ENCODE data around the gene MKX. TPM values are rescaled to one million over a fixed set of nuclear protein-coding genes. Genes with fewer than 3 reads are reported as not detected.

The MKX gene
- total RNA-seq, 2 experiments from 2014 or later, result not detected

DNA sequence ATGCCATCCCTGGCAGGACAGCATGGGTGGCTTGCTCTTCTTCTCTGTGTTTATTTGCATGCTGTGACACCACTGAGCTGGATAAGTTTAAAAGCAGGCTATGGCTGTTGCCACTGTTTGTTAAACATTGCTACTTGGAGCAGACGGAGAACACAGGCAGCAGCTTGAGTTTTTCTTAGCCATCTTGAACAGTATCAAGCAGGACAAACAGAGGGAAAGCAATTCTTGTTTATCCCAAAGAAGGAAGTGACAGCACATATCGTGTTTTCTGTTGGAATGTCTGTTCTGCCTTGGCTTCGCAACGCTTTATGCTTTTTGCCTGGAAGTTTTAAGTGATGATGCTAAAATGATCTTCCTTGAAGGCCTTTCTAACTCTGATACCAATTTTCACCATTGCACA is 73.8 kb downstream of the MKX start:
- DNase-seq (ENCODE audit: low spot score), result no peak
- Histone ChIP-seq H3K4me1 (ENCODE audit: insufficient read depth, low read length, poor library complexity, severe bottlenecking) (no peaks in the 10 kb centered on the region), H2AFZ (ENCODE audit: low read length) (no peak overlapping the region), H3K27ac (ENCODE audit: low read depth, low read length, poor library complexity, severe bottlenecking) (no peak overlapping the region), H3K9me3 (ENCODE audit: low read length) (no peaks in the 10 kb centered on the region), H4K20me1 (ENCODE audit: insufficient read depth, low read length) (no peaks in the 10 kb centered on the region), H3K9me2 (ENCODE audit: insufficient read depth, low read length) (no peaks in the 10 kb centered on the region), H3K79me2 (ENCODE audit: insufficient read depth, low read depth, low read length) (no peaks in the 10 kb centered on the region), H3K4me3 (ENCODE audit: low read depth, low read length, poor library complexity, severe bottlenecking) (no peak overlapping the region), H3K4me2 (ENCODE audit: low read length) (no peak overlapping the region), H3K36me3 (ENCODE audit: insufficient read depth, low read length) (no peaks in the 10 kb centered on the region)
- ChIA-PET POLR2A (interaction anchor here (1.3 kb wide), 1 partner anchor 10 kb away, joined by 4 read pairs; no protein-coding TSS in a partner anchor), CTCF (ENCODE audit: unreplicated experiment) (no interaction called here)
- TF ChIP-seq, protein P1, sequence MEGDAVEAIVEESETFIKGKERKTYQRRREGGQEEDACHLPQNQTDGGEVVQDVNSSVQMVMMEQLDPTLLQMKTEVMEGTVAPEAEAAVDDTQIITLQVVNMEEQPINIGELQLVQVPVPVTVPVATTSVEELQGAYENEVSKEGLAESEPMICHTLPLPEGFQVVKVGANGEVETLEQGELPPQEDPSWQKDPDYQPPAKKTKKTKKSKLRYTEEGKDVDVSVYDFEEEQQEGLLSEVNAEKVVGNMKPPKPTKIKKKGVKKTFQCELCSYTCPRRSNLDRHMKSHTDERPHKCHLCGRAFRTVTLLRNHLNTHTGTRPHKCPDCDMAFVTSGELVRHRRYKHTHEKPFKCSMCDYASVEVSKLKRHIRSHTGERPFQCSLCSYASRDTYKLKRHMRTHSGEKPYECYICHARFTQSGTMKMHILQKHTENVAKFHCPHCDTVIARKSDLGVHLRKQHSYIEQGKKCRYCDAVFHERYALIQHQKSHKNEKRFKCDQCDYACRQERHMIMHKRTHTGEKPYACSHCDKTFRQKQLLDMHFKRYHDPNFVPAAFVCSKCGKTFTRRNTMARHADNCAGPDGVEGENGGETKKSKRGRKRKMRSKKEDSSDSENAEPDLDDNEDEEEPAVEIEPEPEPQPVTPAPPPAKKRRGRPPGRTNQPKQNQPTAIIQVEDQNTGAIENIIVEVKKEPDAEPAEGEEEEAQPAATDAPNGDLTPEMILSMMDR (conservative IDR thresholded peaks at IDR 0.05; ENCODE audit: low read length), result no peak
- TF ChIP-seq EZH2phosphoT487 (IDR thresholded peaks at IDR 0.05; ENCODE audit: borderline replicate concordance, low read depth, low read length), result no peak
- intact Hi-C loops (cut with micrococcal nuclease; ENCODE audit: unreplicated experiment), result no loop called here
- BruUV-seq (replicated peaks), result no TSS peak

DNA sequence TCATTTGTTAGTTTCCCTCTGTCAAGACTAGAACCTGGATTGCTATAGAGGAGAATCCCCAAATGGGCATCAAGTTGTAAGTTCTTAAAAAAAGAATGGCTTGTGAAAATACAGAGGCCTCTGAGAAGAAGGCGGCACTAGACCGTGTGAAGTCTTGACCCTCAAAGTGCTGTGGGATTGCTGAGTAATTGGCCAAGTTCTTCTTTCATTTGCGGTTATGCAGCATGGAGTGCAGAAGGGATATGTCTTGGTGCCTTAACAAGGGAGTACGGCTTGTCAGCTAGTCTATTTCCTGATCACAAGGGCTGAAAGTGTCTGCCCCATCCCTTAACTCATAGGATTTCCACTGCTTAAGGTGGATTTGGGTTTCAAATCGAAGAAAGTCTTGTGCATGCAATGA is 81.2 kb downstream of the MKX start:
- TF ChIP-seq, protein P1 (conservative IDR thresholded peaks at IDR 0.05; ENCODE audit: low read length), result no peak
- no peak for TF ChIP-seq EZH2phosphoT487 (IDR thresholded peaks at IDR 0.05; ENCODE audit: borderline replicate concordance, low read depth, low read length)
- H2AFZ ChIP-seq (ENCODE audit: low read length), result no peak overlapping the region

DNA sequence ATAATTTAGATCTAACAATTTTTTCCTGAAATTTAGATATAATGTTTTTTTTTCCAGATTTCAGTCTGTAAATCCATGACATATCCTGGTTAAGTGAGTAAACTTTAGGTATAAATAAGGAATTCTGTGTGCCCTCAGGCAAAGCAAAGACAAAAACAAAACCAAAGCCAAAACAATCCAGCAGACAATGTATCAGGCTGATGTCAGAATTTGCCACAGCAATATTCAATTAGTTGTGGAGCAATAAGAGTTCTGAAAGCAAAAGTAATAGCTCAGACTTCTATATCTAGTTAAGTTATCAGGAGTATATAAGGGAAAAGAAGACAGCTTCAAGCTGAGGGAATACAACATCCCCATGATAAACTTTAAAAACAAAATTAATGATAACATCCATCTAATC is 82.0 kb downstream of the MKX start:
- H3K4me3 ChIP-seq (ENCODE audit: low read depth, low read length, poor library complexity, severe bottlenecking), result no peak overlapping the region
- BruUV-seq (replicated peaks), result no TSS peak
- H3K36me3 ChIP-seq (ENCODE audit: insufficient read depth, low read length), result no peaks in the 10 kb centered on the region
- no peaks in the 10 kb centered on the region for H4K20me1 ChIP-seq (ENCODE audit: insufficient read depth, low read length)
- ChIA-PET CTCF (ENCODE audit: unreplicated experiment) (interaction anchor here (0.5 kb wide), 1 partner anchor 509 kb away, joined by 3 read pairs; no protein-coding TSS in a partner anchor), POLR2A (interaction anchor here (0.6 kb wide), 1 partner anchor 1066 kb away, joined by 3 read pairs; no protein-coding TSS in a partner anchor)
- TF ChIP-seq, protein P1 (conservative IDR thresholded peaks at IDR 0.05; ENCODE audit: low read length), result no peak
- no peak for TF ChIP-seq EZH2phosphoT487 (IDR thresholded peaks at IDR 0.05; ENCODE audit: borderline replicate concordance, low read depth, low read length)
- no peaks in the 10 kb centered on the region for H3K79me2 ChIP-seq (ENCODE audit: insufficient read depth, low read depth, low read length)
- no peak overlapping the region for H3K27ac ChIP-seq (ENCODE audit: low read depth, low read length, poor library complexity, severe bottlenecking)
- H3K9me3 ChIP-seq (ENCODE audit: low read length), result no peaks in the 10 kb centered on the region
- no peak overlapping the region for H3K4me2 ChIP-seq (ENCODE audit: low read length)
- intact Hi-C loops (cut with micrococcal nuclease; ENCODE audit: unreplicated experiment), result no loop called here
- no peaks in the 10 kb centered on the region for H3K4me1 ChIP-seq (ENCODE audit: insufficient read depth, low read length, poor library complexity, severe bottlenecking)
- H2AFZ ChIP-seq (ENCODE audit: low read length), result no peak overlapping the region
- no peak for DNase-seq (ENCODE audit: low spot score)
- no peaks in the 10 kb centered on the region for H3K9me2 ChIP-seq (ENCODE audit: insufficient read depth, low read length)

More for the DNA sequence above, 81.2 kb downstream of the MKX start:
- Histone ChIP-seq H3K4me1 (ENCODE audit: insufficient read depth, low read length, poor library complexity, severe bottlenecking) (no peaks in the 10 kb centered on the region), H3K4me2 (ENCODE audit: low read length) (no peak overlapping the region), H3K9me2 (ENCODE audit: insufficient read depth, low read length) (no peaks in the 10 kb centered on the region), H3K9me3 (ENCODE audit: low read length) (no peaks in the 10 kb centered on the region), H4K20me1 (ENCODE audit: insufficient read depth, low read length) (no peaks in the 10 kb centered on the region), H3K27ac (ENCODE audit: low read depth, low read length, poor library complexity, severe bottlenecking) (no peak overlapping the region), H3K4me3 (ENCODE audit: low read depth, low read length, poor library complexity, severe bottlenecking) (no peak overlapping the region), H3K36me3 (ENCODE audit: insufficient read depth, low read length) (no peaks in the 10 kb centered on the region), H3K79me2 (ENCODE audit: insufficient read depth, low read depth, low read length) (no peaks in the 10 kb centered on the region)
- no peak for DNase-seq (ENCODE audit: low spot score)
- CTCF ChIA-PET (ENCODE audit: unreplicated experiment), result no interaction called here
- intact Hi-C loops (cut with micrococcal nuclease; ENCODE audit: unreplicated experiment), result no loop called here
- BruUV-seq (replicated peaks), result no TSS peak
- POLR2A ChIA-PET, result interaction anchor here (0.6 kb wide), 1 partner anchor 28 kb away, joined by 3 read pairs; no protein-coding TSS in a partner anchor
